Brain pericyte (primary cell): Measurements from ENCODE around the gene CHRDL2.

Source experiments
- DNase-seq: peaks from one replicate; pipeline ENCODE4 v3.0.0-alpha.2; 2012; ENCODE audit warnings: low read depth, low spot score

Gene CHRDL2

DNA sequence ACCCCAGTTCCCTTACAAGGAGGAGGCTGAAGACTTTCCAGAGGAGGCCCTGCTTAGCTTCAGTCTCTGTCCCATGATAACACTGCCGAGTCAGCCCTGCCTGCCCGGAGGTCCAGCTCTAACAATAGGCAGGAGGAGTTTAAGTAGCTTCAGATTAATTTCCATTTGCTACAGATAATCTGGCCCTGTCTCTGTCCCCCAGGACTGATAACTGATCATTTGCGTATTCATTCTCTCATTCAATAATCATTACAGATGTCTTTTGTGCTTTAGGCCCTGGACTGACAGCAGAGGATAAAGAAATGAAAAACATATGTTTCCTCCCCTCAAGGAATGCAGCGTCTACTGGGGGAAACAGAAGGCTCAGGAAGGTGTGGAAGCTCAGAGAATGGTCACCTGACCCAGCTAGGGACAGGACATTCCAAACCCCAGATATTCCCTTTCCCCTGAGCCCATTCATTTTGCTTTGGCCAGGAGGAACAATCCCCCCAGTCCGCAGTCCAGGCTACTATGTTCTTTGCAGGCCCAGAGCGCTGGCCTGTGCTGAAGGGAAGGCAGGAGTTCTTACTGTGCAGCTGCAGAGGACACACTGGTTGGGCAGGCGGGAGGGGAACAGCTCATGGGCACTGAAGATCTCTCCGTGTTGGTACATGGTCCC lies 20.8 kb downstream of the CHRDL2 start:
- DNase-seq: no peak

DNA sequence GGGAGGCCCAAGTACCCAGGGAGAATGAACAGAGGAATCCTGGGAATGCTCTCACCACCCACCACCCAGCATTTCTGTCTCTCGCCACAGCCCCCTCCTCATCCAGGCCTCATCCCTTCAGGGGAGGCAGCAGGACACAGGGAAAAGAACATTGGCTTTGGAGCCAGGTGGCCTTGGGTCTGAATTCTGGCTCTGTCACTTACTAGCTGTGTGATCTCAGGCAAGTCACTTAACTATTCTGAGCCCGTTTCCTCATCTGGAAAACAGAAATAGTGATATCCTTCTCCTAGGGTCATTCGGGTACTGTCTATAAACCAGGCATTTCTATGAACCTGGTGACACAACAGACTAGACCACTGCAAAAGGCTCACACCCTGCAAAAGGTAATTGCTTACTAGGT lies 22.1 kb downstream of the CHRDL2 start:
- no peak for DNase-seq

DNA sequence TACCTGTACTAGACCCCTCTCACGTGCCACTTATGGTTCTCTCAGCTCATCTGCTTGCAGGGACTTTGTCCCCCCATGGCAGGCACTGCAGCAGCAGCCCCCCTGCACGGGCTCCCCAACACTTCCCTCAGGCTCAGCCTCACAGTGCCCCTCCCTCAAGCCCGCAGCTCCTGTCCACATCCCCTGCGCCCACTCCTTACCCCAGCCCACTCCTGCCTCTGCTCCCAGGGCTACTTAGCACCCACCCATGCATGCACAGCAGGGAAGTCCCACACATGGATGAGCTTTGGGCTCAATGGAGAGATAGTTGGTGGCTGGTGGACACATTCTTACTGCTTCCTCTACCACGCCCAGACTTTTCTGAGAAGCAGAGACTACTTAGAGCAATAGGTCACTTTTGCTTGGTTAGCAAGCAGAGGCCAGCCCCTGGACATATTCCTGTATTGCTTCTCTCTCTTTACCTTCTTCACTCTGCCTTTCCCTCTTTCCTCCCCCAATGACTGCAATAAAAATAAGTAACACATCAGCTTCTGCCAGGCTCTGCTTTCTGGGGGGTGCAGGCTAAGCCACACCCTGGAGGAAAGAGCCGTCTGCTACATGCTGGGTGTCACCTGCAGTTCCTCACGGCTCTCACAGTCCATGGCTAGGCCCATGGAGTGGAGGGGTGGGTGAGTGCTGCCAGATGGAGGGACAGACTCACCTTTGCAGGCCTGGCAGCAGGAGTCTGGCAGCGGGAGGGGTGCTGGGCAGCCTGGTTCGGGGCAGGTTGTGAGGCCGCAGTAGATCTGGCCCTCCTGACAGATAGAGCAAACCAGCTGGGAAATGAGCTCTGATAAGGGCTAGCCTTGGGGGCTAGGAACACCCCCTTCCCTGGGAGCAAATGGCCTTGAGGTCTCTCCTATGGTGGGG lies 23.4 kb downstream of the CHRDL2 start:
- DNase-seq: no peak

DNA sequence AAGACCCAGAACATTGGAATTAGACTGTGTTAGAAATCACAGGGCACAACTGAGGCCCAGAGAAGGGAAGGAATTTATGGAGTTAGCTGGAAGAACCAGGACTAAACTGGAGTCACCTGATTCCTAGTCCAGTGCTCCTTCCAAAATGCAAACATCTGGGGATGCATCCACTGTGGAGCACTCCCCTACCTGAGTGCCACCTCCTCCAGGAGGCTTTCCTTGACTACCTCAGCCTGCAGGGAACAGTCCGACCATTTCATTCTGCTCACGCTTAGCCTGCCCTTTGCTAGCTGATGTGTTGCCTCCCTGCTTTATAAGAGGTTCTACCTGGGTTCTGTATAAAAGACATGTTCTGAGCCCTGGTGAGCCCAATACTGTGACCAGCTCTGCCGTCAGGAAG lies 24.0 kb downstream of the CHRDL2 start:
- DNase-seq: no peak

DNA sequence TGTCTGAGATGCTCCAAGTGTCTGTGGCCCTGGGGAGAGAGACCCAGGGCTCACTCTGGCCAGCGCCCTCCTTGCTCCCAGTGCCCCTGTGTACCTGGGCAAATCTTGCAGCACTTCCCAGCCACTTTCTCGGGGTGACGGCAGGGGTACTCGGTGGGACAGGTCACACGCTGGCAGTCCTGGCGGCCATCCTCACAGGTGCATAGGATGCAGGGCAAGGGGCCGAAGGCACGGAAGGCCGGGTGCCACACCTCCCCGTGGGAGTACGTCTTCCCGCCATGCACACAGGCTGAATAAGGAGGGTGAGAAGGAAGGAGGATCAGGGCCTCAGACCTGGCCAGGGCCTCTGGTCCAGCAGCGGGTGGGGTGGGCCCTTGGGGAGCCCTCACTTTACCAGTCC lies 28.0 kb downstream of the CHRDL2 start:
- no peak for DNase-seq

DNA sequence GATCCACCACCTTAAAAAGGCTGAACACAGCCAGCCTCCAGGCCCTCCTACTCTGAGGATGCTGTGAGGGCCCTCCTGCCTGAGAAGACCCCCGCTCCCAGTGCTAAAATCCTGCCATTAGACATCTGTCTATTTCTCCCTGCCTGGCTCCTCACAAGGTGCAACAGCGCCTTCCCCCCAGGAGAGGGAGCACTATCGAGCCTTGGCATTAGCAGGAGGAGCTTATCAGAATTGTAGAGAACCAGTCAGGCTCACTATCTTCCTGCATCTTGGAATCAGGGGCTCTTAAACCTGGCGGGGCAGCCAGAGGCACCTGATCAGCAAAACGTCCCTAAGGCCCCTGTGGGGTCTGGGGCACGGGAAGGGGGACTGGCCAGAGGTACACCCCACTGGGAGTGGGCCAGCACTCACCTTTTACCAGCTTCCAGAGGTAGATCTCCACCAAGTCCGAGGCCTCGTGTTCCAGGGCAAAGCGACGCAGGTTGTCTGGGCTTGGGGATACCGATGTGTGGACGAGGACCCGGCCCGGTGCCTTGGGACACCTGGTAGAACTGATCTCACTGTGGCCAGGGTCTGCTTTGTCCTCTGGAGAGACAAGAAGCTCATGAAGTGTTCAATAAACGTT lies 28.7 kb downstream of the CHRDL2 start:
- DNase-seq: no peak

DNA sequence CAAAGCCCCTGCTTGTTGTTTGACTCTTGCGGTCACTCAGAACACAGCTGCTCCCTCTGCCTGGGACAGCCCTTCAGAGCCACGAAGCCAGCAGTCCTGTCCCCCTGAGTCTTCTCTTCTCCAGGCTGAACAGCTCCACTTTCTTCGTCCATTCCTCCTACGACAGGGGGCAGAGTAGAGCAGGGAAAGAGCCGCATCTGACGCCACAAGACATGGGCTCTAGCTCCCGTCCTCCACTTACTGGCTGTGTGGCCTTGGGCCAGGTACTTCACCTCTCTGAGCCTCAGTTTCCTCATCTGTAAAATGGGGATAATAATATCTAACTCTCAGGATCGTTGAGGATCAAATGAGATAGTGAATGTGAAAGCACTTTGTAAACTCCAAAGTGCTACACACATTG lies 29.9 kb downstream of the CHRDL2 start:
- DNase-seq: no peak

DNA sequence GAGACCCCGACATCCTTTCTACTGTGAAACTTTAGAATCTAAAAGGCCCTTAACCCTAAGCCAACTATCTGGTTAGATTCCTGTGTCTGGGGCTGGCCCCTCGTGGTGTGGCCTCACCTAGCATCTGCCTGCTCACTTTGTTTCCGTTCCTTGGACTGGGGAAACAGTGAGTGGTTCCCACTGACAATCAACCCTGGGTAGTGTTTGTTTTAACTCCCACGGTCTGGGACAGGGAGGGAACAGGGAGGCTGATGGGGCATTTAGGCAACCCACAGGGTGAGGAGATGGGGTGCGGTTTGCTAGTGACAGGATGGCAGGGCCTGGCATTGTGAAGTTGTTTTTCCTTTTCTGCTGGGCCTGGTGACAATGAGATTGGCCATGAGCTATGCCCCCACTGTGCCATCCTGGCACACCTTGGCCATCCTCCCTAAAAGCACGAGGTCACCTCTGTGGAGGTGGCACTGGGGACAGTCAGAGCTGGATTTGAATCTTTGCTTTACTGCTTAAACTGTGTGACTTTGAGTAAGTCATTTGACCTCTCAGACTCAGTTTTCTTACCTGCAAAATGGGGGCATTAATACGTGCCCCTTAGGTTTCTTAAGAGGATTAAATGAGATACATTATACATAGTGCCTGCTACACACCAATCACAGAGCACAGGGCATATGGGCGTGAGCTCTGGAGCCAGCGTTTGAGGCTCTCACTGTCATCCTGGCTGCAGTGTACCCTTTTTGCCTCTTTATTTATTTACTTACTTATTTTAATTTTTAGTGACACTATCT lies 31.4 kb downstream of the CHRDL2 start:
- DNase-seq: no peak

DNA sequence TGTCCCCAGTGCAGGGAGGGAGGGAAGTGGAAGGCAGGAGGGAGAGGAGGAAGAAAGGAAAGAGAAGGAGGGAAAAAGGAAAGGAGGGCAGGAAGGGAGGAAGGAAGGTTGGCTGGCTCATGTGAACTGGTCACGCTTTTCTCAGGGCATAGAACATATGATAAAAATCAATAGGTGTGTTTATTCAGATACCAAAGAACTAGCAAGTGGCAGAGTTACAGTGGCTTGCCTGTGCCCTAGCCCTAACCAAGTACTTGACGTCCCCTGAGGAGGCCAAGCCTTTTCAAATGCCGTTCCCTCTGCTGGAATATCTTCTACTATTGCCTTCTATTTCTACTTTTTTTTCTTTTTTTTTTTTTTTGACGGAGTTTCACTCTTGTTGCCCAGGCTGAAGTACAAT lies 33.5 kb downstream of the CHRDL2 start:
- no peak for DNase-seq

DNA sequence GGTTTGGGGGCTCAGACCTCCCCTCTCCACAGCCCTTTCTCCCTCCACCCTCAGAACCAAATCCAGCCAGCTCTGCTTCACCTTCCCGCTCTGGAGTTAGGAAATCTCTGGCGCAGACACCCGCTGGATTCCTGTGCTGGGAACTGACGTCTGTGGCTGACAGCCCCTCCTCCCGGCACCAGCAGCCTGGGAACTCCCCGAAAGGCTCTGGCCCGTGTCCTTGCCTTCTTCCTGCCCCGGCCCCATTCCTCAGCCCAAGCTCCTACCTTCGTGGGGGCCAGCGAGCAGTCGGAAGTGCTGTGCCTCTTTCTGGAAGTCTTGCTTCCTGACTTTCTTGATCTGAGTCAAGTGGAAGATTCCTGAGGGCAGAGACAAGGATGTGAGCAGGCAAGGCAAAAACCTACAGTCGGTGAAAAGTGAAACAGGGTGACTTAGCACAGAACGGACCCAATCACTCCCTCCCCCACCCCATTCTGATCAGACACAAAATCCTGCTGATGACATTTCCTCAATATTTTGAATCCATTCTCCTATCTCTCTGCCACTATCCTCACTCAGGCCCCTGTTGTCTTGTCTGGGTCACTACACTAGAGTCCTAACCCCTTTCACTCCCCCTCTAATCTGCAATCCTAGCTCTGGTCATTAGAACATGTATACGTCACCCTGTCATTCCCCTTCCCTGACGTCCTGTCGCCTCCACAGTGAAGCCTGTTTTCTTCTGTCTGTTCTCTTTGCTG lies 34.1 kb downstream of the CHRDL2 start:
- DNase-seq: peak; percentile 13

DNA sequence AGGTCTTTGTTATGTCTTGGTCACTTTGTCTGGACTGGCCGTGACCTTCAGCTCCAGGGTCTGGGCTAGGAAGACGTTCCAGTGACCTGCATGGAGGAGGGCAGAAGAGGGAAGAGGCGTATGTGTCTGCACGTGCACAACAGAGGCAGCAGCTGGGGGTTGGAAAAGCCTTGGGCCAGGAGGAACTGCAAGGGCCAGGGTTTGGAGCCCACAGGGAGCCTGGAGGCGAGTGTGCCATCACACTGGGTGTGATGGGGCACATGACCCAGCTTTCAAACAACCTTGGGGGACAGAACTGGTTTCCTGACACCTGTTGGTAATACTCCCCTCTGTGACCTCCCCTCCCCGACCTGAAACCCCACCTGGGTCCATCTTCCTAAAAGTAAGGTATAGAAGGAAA lies 34.7 kb downstream of the CHRDL2 start:
- no peak for DNase-seq

DNA sequence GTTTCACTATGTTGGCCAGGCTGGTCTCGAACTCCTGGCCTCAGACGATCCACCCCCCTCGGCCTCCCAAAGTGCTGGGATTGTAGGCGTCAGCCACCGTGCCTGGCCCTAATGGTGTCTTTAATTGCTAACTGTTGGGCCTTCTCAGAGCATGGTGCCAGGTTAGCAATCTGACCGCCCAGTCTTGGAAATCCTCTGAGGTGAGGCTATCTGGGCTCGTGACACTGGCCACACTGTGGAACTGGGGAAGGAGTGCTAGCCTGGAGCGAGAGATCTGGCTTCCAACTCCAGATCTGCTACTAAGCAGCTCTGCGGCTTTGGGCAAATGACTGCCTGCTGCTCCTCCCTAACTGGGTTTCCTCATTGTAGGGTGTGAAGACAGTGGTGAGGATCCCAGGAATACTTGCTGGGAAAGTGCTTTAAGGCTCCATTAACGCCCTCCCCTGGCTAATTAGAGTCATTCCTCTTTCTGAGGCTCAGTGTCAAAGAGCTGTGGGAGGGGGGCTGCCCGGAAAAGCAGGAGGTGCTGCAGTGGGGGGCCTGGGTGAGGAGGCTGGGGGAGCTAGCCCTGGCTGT lies 35.4 kb downstream of the CHRDL2 start:
- DNase-seq: no peak

DNA sequence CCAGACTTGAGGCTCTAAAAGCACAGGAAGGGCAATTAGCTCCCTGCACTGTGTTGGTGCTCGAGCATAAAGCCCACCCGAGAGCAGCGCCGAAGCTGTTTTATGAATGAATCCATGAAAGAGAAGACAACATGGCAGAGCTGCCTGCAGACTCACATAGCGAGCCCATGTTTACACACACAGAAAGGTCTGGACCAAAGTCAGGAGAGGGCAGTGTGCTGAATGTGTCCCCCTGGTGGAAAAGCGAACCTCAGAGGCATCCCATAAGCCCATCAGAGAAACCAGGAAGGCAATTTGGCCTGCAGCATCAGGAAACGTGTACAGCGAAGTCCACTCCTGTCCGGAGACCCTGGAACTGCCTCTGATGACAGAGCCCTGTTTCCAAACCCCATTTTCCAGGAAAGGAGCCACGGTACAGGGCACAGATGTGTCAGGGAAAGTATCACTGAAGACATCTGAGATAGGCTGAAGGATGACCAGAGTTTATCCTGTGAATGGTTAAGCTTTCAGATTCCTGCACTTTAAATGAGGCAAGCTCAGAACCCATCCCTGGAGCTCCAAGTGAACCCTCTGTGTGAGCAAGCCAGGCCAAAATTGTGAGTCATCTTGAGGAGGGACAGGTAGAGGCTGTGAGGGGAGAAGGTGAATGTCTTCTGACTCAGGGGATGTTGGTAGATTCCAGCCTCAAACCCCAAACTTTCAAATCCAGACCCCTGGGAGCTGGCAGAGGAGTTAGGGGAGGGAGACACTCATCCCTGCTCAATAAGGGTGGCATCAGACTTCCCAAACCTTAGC lies 36.9 kb downstream of the CHRDL2 start:
- DNase-seq: no peak

DNA sequence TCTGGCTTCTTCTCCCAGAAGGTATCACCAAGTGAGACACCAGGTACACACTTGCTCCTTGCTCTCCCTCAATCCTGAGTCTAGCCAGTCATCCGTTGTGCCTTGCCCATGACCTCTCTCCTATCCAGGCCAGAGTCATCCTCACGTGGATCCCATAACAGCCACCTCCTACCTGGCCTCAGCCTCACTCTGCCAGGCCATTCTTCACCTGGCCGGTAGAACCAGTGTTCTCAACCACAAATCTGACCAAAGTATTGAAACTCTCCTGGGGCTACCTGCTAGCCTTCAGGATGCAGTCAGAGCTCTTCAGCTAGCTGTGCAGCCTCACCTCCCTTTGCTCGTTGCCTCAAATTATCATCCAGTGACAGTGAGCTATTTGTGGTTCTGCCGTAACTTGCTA lies 37.7 kb downstream of the CHRDL2 start:
- no peak for DNase-seq

DNA sequence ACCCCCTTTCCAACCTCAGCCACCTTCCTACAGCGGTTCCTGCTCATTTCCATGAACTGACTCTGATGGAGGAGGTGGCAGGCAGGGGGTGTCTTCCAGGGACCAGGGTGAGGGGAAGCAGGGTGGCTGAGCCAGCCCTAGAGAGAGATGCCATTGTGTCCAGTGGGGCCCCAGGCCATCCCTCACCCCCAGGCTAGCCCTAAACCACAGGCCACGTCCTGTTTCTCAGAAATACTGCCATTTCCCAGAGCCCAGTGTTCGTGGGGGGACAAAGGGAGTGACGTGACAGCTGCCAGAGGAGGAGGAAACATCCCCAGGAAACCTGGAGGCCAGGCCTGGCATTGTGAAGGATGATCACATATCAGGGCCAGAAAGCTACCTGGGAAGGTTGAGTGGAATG lies 39.5 kb downstream of the CHRDL2 start:
- DNase-seq: no peak

DNA sequence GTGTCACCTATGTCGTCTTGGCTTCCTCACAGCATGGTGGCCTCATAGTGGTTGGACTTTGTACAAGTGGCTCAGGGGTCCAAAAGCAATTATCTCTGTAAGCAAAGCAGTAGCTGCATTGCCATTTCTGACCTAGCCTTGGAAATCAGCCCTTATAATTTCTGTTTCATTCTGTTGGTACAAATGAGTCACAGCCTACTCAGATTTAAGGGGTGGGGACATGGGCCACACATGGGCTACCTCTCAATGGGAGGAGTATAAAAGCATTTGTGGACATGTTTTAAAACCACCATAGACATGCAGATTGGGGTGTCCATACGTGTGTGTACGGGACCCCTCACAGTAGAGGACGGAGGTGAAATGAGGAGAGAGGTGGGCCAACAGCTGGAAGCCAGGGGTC lies 41.6 kb downstream of the CHRDL2 start:
- DNase-seq: no peak

DNA sequence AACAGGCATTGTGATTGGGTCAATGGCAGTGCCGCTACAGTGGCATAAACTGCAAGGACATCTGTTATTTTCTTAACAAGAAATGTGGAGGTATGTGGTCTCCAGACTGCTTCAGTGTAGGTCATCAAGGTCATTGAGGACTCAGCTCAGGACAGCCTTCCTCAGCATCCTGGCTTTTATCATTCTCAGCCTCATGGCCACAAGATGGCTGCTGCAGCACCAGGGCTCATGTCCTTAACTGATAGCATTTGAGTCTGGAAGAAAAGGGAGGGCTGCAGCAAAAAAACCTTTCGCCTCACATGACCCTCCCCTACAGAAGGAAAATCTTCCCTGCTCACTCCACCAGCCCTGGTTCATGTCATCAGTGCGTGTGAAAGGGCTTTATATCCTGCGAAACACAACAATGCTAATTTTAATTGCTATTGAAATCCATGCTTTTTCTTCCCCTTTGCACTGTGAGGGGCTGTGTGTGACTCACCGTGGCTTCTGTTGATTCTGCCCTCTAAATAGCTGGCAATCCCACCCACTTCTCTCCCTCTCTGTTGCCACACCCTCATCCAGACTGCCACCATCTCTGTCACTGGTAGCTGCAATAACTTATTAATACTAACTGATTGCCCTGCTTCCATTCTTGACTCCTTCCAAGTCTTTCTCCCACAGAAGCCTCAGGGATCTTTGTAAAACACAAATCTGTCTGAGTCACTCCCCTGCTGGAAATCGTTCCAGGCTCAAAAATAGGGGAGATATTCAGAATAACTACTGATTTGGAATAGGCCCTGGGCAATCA lies 43.8 kb downstream of the CHRDL2 start:
- DNase-seq: no peak

DNA sequence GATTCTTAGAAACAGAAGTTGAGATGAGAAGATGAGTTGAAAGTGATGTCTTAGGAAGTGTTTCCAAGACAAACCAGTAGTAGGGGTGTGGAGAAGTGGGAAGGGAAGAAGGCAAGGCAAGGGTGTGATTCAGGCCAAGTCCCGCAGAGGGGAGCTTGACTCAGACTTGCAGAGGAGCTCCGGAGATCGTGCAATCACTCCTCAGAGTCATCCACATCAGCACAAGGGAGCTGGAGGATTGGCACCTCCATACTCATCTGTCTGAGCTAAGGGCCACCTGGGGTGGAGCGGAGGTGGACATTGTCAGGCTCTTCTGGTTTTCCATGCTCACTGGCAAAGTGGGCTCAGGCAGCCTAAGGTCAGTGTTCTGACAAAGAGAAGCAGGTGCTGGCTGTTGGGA lies 44.4 kb downstream of the CHRDL2 start:
- no peak for DNase-seq

DNA sequence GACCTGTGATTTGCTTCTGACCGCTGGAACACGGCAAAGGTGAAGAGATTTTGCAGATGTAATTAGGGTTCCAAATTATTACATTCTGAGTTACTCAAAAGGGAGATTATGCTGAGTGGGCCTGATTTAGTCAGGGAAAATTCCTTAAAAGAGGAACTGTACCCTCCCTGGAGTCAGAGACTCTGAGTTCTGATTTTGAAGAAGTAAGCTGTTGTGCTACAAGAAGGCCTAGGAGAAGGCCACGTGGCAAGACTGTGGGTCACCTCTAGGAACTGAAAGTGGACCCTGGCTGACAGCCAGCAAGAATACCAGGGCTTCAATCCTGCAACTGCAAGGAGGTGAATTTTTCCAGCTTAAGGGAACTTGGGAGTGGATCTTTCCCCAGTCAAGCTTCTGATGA lies 45.3 kb downstream of the CHRDL2 start:
- no peak for DNase-seq
